HEK293T (cell line): ENCODE data around the gene KRTAP10-3.

Experiments used
- ARNT ChIP-seq: fragments of 450-650 bp; IDR thresholded peaks from 2 replicates; pipeline ENCODE4 v1.6.1; 2017; ENCODE audit warnings: mild to moderate bottlenecking
- BHLHE40 ChIP-seq: fragments of 450-650 bp; IDR thresholded peaks from 2 replicates; pipeline ENCODE4 v1.6.1; 2016; ENCODE audit warnings: mild to moderate bottlenecking, moderate library complexity, borderline replicate concordance
- FOXA1 ChIP-seq: fragments of 450-650 bp; IDR thresholded peaks from 2 replicates; pipeline ENCODE4 v1.6.1; 2016; ENCODE audit warnings: mild to moderate bottlenecking
- FOXK2 ChIP-seq: fragments of 450-650 bp; IDR thresholded peaks from 2 replicates; pipeline ENCODE4 v1.6.1; 2016; ENCODE audit warnings: mild to moderate bottlenecking
- FOXM1 ChIP-seq: fragments of 450-650 bp; IDR thresholded peaks from 2 replicates; pipeline ENCODE4 v1.6.1; 2017; ENCODE audit warnings: mild to moderate bottlenecking, borderline replicate concordance
- HDGF ChIP-seq: fragments of 450-650 bp; IDR thresholded peaks from 2 replicates; pipeline ENCODE4 v1.6.1; 2017; ENCODE audit warnings: antibody characterized with exemption, borderline replicate concordance
- L3MBTL2 ChIP-seq: fragments of 450-650 bp; conservative IDR thresholded peaks from 2 replicates; pipeline ENCODE4 v1.6.1; 2016; ENCODE audit warnings: mild to moderate bottlenecking
- LEF1 ChIP-seq: fragments of 450-650 bp; IDR thresholded peaks from 2 replicates; pipeline ENCODE4 v1.6.1; 2017; ENCODE audit warnings: mild to moderate bottlenecking, borderline replicate concordance
- SP1 ChIP-seq: fragments of 450-650 bp; IDR thresholded peaks from 2 replicates; pipeline ENCODE4 v1.6.1; 2017
- SUZ12 ChIP-seq: fragments of 450-650 bp; IDR thresholded peaks from 2 replicates; pipeline ENCODE4 v1.6.1; 2016; ENCODE audit warnings: mild to moderate bottlenecking
- TARDBP ChIP-seq: fragments of 450-650 bp; IDR thresholded peaks from 2 replicates; pipeline ENCODE4 v1.6.1; 2016
- ZNF384 ChIP-seq: fragments of 450-650 bp; IDR thresholded peaks from 2 replicates; pipeline ENCODE4 v1.6.1; 2016

DNA sequence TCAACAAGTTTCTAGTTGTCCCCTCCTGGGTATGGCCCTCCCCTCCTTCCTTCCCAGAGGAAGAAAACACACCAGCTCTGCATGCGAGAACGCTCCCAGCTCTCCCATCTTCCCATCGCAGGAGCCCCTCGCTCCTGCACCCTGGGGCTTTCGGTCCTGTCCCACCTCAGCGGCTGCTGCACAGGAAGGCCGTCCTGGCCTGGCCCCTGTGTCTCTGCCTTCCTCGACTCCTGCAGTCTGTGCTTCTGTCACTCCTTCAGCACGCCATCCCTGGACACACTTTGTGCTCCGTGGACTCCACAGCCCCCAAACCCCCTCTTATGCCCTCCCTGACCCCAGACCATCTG lies 41.8 kb downstream of the KRTAP10-3 start:
- no peak for TF ChIP-seq SUZ12
- no peak for TF ChIP-seq HDGF
- no peak for TF ChIP-seq TARDBP
- TF ChIP-seq SP1 = no peak
- TF ChIP-seq LEF1 = no peak
- no peak for TF ChIP-seq BHLHE40
- no peak for TF ChIP-seq FOXM1
- no peak for TF ChIP-seq ZNF384
- TF ChIP-seq ARNT = no peak
- TF ChIP-seq FOXK2 = no peak
- no peak for TF ChIP-seq L3MBTL2
- TF ChIP-seq FOXA1 = no peak
